Adrenal gland (tissue), 5 donors: ENCODE data around the gene SGPL1.

Experiments used
- POLR2A ChIP-seq, 2 donors: fragments of 450-650 bp; IDR thresholded peaks; one replicate each; pipeline ENCODE4 v1.6.1; 2017; ENCODE audit warnings: antibody characterized with exemption in 2 of 2, mild to moderate bottlenecking in 2 of 2, moderate library complexity in 1 of 2
- TF ChIP-seq, protein P1 (sequence below), 6 experiments: fragments of 450-650 bp in 4 of 6; fragments of 200-600 bp in 2 of 6; sonication (generic) in 1 of 6; IDR thresholded peaks; 1 replicate in 5 of 6; 2 replicates in 1 of 6; pipeline versions ENCODE4 v1.5.1 to v1.8.0; 2016 to 2021; ENCODE audit warnings: antibody characterized with exemption in 6 of 6, mild to moderate bottlenecking in 2 of 6, moderate library complexity in 1 of 6
- donor health status: DM: no; HTN: no; CAD: no.

DNA sequence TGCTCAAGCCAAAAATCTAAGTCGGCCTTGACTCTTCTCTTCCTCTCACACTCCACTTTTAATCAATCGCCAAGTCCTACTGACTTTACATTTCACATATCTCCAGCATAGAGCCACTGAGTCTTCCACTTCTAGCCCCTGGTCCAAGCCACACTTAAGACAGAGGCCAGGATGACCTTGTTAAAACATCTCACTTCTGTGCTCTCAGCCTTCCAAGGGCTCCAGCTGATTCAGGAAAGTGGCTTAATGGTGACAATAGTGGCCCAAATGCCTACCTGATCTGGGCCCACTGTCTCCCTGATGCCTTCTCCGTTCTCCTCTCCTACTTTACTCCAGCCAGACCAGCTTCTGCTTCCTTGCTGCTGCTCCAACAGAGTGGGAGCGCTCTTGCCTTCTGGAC, 35.0 kb upstream of the SGPL1 start:
- TF ChIP-seq, protein P1, sequence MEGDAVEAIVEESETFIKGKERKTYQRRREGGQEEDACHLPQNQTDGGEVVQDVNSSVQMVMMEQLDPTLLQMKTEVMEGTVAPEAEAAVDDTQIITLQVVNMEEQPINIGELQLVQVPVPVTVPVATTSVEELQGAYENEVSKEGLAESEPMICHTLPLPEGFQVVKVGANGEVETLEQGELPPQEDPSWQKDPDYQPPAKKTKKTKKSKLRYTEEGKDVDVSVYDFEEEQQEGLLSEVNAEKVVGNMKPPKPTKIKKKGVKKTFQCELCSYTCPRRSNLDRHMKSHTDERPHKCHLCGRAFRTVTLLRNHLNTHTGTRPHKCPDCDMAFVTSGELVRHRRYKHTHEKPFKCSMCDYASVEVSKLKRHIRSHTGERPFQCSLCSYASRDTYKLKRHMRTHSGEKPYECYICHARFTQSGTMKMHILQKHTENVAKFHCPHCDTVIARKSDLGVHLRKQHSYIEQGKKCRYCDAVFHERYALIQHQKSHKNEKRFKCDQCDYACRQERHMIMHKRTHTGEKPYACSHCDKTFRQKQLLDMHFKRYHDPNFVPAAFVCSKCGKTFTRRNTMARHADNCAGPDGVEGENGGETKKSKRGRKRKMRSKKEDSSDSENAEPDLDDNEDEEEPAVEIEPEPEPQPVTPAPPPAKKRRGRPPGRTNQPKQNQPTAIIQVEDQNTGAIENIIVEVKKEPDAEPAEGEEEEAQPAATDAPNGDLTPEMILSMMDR (IDR thresholded peaks at IDR 0.05), result no peak
- no peak for TF ChIP-seq POLR2A (IDR thresholded peaks at IDR 0.05)
